Smooth muscle cell (in vitro differentiated cells): Measurements from ENCODE around the gene CNPY4. TPM values are rescaled to one million over a fixed set of nuclear protein-coding genes. Genes with fewer than 3 reads are reported as not detected.

Experiments used
- DNase-seq: peaks from one replicate; lab custom pipeline; 2025; ENCODE audit not compliant: unreplicated experiment; lab: John Stamatoyannopoulos, UW
- H2AFZ ChIP-seq: fragments of 200-600 bp; sonication (generic); 2 replicates; pipeline ENCODE4 v1.6.0; 2016; ENCODE audit warnings: antibody characterized with exemption, low read depth, mild to moderate bottlenecking
- H3F3A ChIP-seq: fragments of 200-600 bp; sonication (generic); 2 replicates; pipeline ENCODE4 v1.6.0; 2017; ENCODE audit warnings: antibody characterized with exemption, low read depth
- H3K27ac ChIP-seq: fragments of 200-600 bp; sonication (generic); 2 replicates; pipeline ENCODE4 v1.5.1; 2016; ENCODE audit warnings: low read depth, mild to moderate bottlenecking
- H3K27me3 ChIP-seq: fragments of 200-600 bp; sonication (generic); 2 replicates; pipeline ENCODE4 v1.6.1; 2016; ENCODE audit warnings: low read depth, mild to moderate bottlenecking
- H3K36me3 ChIP-seq: fragments of 200-600 bp; sonication (generic); 2 replicates; pipeline ENCODE4 v1.5.1; 2016; ENCODE audit warnings: low read depth
- H3K4me1 ChIP-seq: fragments of 200-600 bp; sonication (generic); 2 replicates; pipeline ENCODE4 v1.5.1; 2016; ENCODE audit warnings: low read depth
- H3K4me2 ChIP-seq: fragments of 200-600 bp; sonication (generic); 2 replicates; pipeline ENCODE4 v1.6.0; 2016; ENCODE audit warnings: mild to moderate bottlenecking
- H3K4me3 ChIP-seq: fragments of 200-600 bp; sonication (generic); 2 replicates; pipeline ENCODE4 v1.5.1; 2016; ENCODE audit warnings: mild to moderate bottlenecking
- H3K79me2 ChIP-seq: fragments of 200-600 bp; sonication (generic); 2 replicates; pipeline ENCODE4 v1.6.0; 2016; ENCODE audit warnings: low read depth, mild to moderate bottlenecking
- H3K9ac ChIP-seq: fragments of 200-600 bp; sonication (generic); 2 replicates; pipeline ENCODE4 v1.6.0; 2016; ENCODE audit warnings: low read depth
- H3K9me3 ChIP-seq: fragments of 200-600 bp; sonication (generic); replicated peaks from 2 replicates; pipeline ENCODE4 v1.5.1; 2016; ENCODE audit warnings: low read depth
- H4K20me1 ChIP-seq: fragments of 200-600 bp; sonication (generic); 2 replicates; pipeline ENCODE4 v1.6.0; 2016; ENCODE audit warnings: low read depth
- CTCF ChIP-seq: fragments of 200-600 bp; sonication (generic); IDR thresholded peaks from 2 replicates; pipeline ENCODE4 v1.5.1; 2017; ENCODE audit warnings: borderline replicate concordance, mild to moderate bottlenecking, antibody characterized with exemption; ENCODE audit not compliant: insufficient read depth, poor library complexity, severe bottlenecking
- WGBS: methylation state at CpG from one replicate; pipeline ENCODE4 v1.1.7; 2016; ENCODE audit warnings: low lambda C conversion rate; 5-methylcytosine and 5-hydroxymethylcytosine counted together
- polyA plus RNA-seq: library from polyadenylated mRNA; unstranded; fragments of >200 nt; fragmentation: Nextera tagmentation; extraction: Ambion mirVana; gene quantifications from 2 replicates; pipeline ENCODE4 v1.2.1, GENCODE V29; 2016
- total RNA-seq: library from RNA; depleted of rRNA; stranded (reverse); fragments of >200 nt; gene quantifications from 2 replicates; pipeline ENCODE4 v1.2.3, GENCODE V29; 2014

The CNPY4 gene
- total and polyA plus RNA-seq, 2 experiments from 2014 or later, result 22.6 to 39.5 TPM

GRCh38 chr7:100079024-100079560, 40.3 kb upstream of the CNPY4 start:
- no peak overlapping the region for H3K9ac ChIP-seq
- H3K27ac ChIP-seq, result peak overlapping the region; percentile 93

GRCh38 chr7:100080907-100081534, 38.4 kb upstream of the CNPY4 start:
- no peak for TF ChIP-seq CTCF
- peaks cover 12% of the 10 kb centered on the region for H3K4me1 ChIP-seq
- H3F3A ChIP-seq, result peaks cover 12% of the 10 kb centered on the region
- no peaks in the 10 kb centered on the region for H3K9me3 ChIP-seq
- H3K9ac ChIP-seq, result peak overlapping the region; percentile 97
- no peak for DNase-seq
- peaks cover 28% of the 10 kb centered on the region for H4K20me1 ChIP-seq
- H3K27me3 ChIP-seq, result no peaks in the 10 kb centered on the region
- H2AFZ ChIP-seq, result no peak overlapping the region
- H3K4me3 ChIP-seq, result peak overlapping the region; percentile 87
- 3% methylated on average over 33 of the region's 34 CpGs for WGBS
- peaks cover 11% of the 10 kb centered on the region for H3K36me3 ChIP-seq
- H3K79me2 ChIP-seq, result peaks cover 55% of the 10 kb centered on the region
- H3K27ac ChIP-seq, result peak overlapping the region; percentile 93
- peak overlapping the region; percentile 100 for H3K4me2 ChIP-seq

More at GRCh38 chr7:100079024-100079560, 40.3 kb upstream of the CNPY4 start:
- Histone ChIP-seq H3K9me3 (no peaks in the 10 kb centered on the region), H3K27me3 (no peaks in the 10 kb centered on the region), H4K20me1 (peaks cover 28% of the 10 kb centered on the region), H3F3A (no peaks in the 10 kb centered on the region), H3K36me3 (peaks cover 26% of the 10 kb centered on the region), H3K4me1 (peaks cover 12% of the 10 kb centered on the region), H3K4me3 (no peak overlapping the region), H2AFZ (no peak overlapping the region), H3K4me2 (peak overlapping the region; percentile 100), H3K79me2 (peaks cover 72% of the 10 kb centered on the region)
- 96% methylated on average over 7 of the region's 7 CpGs for WGBS
- TF ChIP-seq CTCF, result no peak
- DNase-seq, result no peak

- Histone ChIP-seq H3K9ac (peak within 1 kb of the TSS; percentile 97), H3K9me3 (no peaks in the 10 kb centered on the region), H3K36me3 (peaks cover 7% of the 10 kb centered on the region), H3K79me2 (peaks cover 49% of the 10 kb centered on the region), H3K27me3 (no peaks in the 10 kb centered on the region), H3K4me2 (peak within 1 kb of the TSS; percentile 100), H3F3A (peaks cover 15% of the 10 kb centered on the region), H3K4me1 (peaks cover 12% of the 10 kb centered on the region), H3K27ac (peak within 1 kb of the TSS; percentile 93), H4K20me1 (peaks cover 27% of the 10 kb centered on the region), H2AFZ (no peak within 1 kb of the TSS), H3K4me3 (peak within 1 kb of the TSS; percentile 87)
- 2% methylated on average over 47 of the region's 55 CpGs for WGBS
- peak; percentile 93 for TF ChIP-seq CTCF
- DNase-seq, result peak; percentile 92
Observed at GRCh38 chr7:100081535-100082102, 37.8 kb upstream of the CNPY4 start, which contains the start of gene ZNF3. Gene ZNF3, minus strand, starts transcription at chr7:100081723. Its CDS starts 4,366 bp downstream, at chr7:100077357.
